ENCODE results near the gene DHX57.

The DHX57 gene

GRCh38 chr2:38875576-38876367 is at the start of gene DHX57, which contains the start of gene MORN2:
Gene DHX57 (minus strand): TSS chr2:38875934. CDS start chr2:38868405, 7,529 bp downstream.
Gene MORN2 (plus strand): TSS chr2:38875976.
- peak; percentile 88 for DNase-seq

- DNase-seq = no peak
Observed at GRCh38 chr2:38922902-38923301, 47.2 kb upstream of the DHX57 start.

- DNase-seq = no peak
Observed at GRCh38 chr2:38922389-38922788, 46.7 kb upstream of the DHX57 start.

GRCh38 chr2:38912619-38913018 is 36.9 kb upstream of the DHX57 start:
- no peak for DNase-seq

- DNase-seq = no peak
Observed at GRCh38 chr2:38911191-38911590, 35.5 kb upstream of the DHX57 start.

- no peak for DNase-seq
Observed at GRCh38 chr2:38909872-38910271, 34.1 kb upstream of the DHX57 start.

GRCh38 chr2:38907743-38908562 is 32.2 kb upstream of the DHX57 start:
- DNase-seq = peak; percentile 19

- DNase-seq = no peak
Observed at GRCh38 chr2:38907242-38907641, 31.5 kb upstream of the DHX57 start.

- no peak for DNase-seq
Observed at GRCh38 chr2:38905251-38905650, 29.5 kb upstream of the DHX57 start.

- no peak for DNase-seq
Observed at GRCh38 chr2:38900726-38901125, 25.0 kb upstream of the DHX57 start.

- no peak for DNase-seq
Observed at GRCh38 chr2:38898256-38898655, 22.5 kb upstream of the DHX57 start.

- DNase-seq = no peak
Observed at GRCh38 chr2:38892819-38893218, 17.1 kb upstream of the DHX57 start.

GRCh38 chr2:38889575-38889974 is 13.8 kb upstream of the DHX57 start, which contains the start of gene ARHGEF33:
Gene ARHGEF33 (plus strand): TSS chr2:38889875. CDS start chr2:38919448, 29,573 bp downstream.
- DNase-seq = no peak

GRCh38 chr2:38889045-38889444 is 13.3 kb upstream of the DHX57 start:
- DNase-seq = no peak

- no peak for DNase-seq
Observed at GRCh38 chr2:38887902-38888554, 12.3 kb upstream of the DHX57 start.

GRCh38 chr2:38887347-38887746 is 11.6 kb upstream of the DHX57 start:
- DNase-seq = no peak

- no peak for DNase-seq
Observed at GRCh38 chr2:38886063-38886462, 10.3 kb upstream of the DHX57 start.

- DNase-seq = no peak
Observed at GRCh38 chr2:38876407-38876806, 673 bp upstream of the DHX57 start.

- no peak for DNase-seq
Observed at GRCh38 chr2:38875227-38875575, 533 bp downstream of the DHX57 start.

GRCh38 chr2:38873763-38874162 is 2.0 kb downstream of the DHX57 start:
- DNase-seq = no peak

- DNase-seq = no peak
Observed at GRCh38 chr2:38871432-38871831, 4.3 kb downstream of the DHX57 start.

- no peak for DNase-seq
Observed at GRCh38 chr2:38866773-38867443, 8.8 kb downstream of the DHX57 start.
